Measurements from ENCODE around the gene FLT1.

DNA sequence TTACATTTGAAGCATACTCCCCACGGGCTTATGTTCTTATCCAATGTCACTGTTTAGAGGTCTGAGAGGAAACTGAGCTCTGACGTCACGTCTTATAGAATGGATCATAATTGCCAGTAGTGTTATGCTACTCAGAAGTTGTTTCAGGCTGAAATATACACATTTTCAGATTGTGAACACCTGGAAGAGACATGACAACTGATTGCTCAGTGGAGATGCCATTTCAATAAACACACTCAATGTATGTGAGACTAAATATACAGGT lies 17.3 kb downstream of the FLT1 start:
- no peak for TF ChIP-seq CTCF (IDR thresholded peaks at IDR 0.05)
- TF ChIP-seq ZFX (IDR thresholded peaks at IDR 0.05; ENCODE audit: borderline replicate concordance), result no peak

Measured in 22Rv1 (cell line).